Keratinocyte (primary cell): Measurements from ENCODE around the gene MYO1D. TPM values are rescaled to one million over a fixed set of nuclear protein-coding genes. Genes with fewer than 3 reads are reported as not detected.

Source experiments
- DNase-seq: peaks from one replicate; pipeline ENCODE4 v3.0.0-alpha.2; 2011; ENCODE audit warnings: low read depth, missing footprints, low spot score
- FAIRE-seq: peaks from 2 replicates; lab custom pipeline; 2011; peaks lifted over from hg19 to GRCh38; lab: Jason Lieb, UNC
- H2AFZ ChIP-seq: 2 replicates; pipeline ENCODE4 v1.6.0; 2012; ENCODE audit warnings: low read length, control low read depth, inconsistent platforms; ENCODE audit not compliant: control insufficient read depth
- H3K27ac ChIP-seq: 2 replicates; pipeline ENCODE4 v1.5.1; 2011; ENCODE audit warnings: low read length; ENCODE audit not compliant: control insufficient read depth, insufficient read depth
- H3K27me3 ChIP-seq: 3 replicates; pipeline ENCODE4 v1.6.0; 2011; ENCODE audit warnings: low read length; ENCODE audit not compliant: control insufficient read depth, insufficient read depth; ENCODE audit errors: extremely low read depth
- H3K36me3 ChIP-seq, 2 experiments: 2 replicates in 1 of 2; 3 replicates in 1 of 2; pipeline ENCODE4 v1.5.1; 2011; ENCODE audit warnings: low read length in 2 of 2, mild to moderate bottlenecking in 1 of 2; ENCODE audit not compliant: control insufficient read depth in 2 of 2, insufficient read depth in 2 of 2; ENCODE audit errors: extremely low read depth in 1 of 2
- H3K4me1 ChIP-seq: 3 replicates; pipeline ENCODE4 v1.5.1; 2011; ENCODE audit warnings: low read length; ENCODE audit not compliant: control insufficient read depth, insufficient read depth; ENCODE audit errors: extremely low read depth
- H3K4me2 ChIP-seq: 3 replicates; pipeline ENCODE4 v1.6.0; 2011; ENCODE audit warnings: low read depth, low read length; ENCODE audit not compliant: control insufficient read depth, insufficient read depth; ENCODE audit errors: extremely low read depth
- H3K4me3 ChIP-seq, 3 experiments: fragments of 200-600 bp in 1 of 3; sonication (generic) in 1 of 3; 2 replicates in 2 of 3; 3 replicates in 1 of 3; pipeline ENCODE4 v1.5.1; 2011 to 2016; ENCODE audit warnings: low read length in 3 of 3, mild to moderate bottlenecking in 3 of 3, control low read depth in 2 of 3, inconsistent platforms in 1 of 3, low read depth in 1 of 3, mixed read lengths in 1 of 3, mixed run types in 1 of 3, moderate library complexity in 1 of 3; ENCODE audit not compliant: control insufficient read depth in 2 of 3, insufficient read depth in 2 of 3; ENCODE audit errors: extremely low read depth in 1 of 3
- H3K79me2 ChIP-seq: 2 replicates; pipeline ENCODE4 v1.6.0; 2012; ENCODE audit warnings: low read length; ENCODE audit not compliant: control insufficient read depth, insufficient read depth
- H3K9ac ChIP-seq: 3 replicates; pipeline ENCODE4 v1.6.0; 2011; ENCODE audit warnings: low read length; ENCODE audit not compliant: control insufficient read depth, insufficient read depth; ENCODE audit errors: extremely low read depth
- H3K9me1 ChIP-seq: 3 replicates; pipeline ENCODE4 v1.6.0; 2011; ENCODE audit warnings: low read length; ENCODE audit not compliant: control insufficient read depth, insufficient read depth; ENCODE audit errors: extremely low read depth
- H3K9me3 ChIP-seq: 2 replicates; pipeline ENCODE4 v1.5.1; 2012; ENCODE audit warnings: low read depth, low read length; ENCODE audit not compliant: control insufficient read depth
- H4K20me1 ChIP-seq: 3 replicates; pipeline ENCODE4 v1.6.0; 2011; ENCODE audit warnings: low read length; ENCODE audit not compliant: control insufficient read depth, insufficient read depth; ENCODE audit errors: extremely low read depth
- EZH2 ChIP-seq: IDR thresholded peaks from one replicate; pipeline ENCODE4 v1.6.1; 2012; ENCODE audit warnings: inconsistent platforms, mild to moderate bottlenecking, low read length, moderate library complexity
- dilution Hi-C: fragments of 300-500 bp; cut with MboI; formaldehyde crosslinking; loops from one replicate; pipeline ENCODE4 v1.7.0; 2020; ENCODE audit warnings: low sequenced_read_pairs; ENCODE audit not compliant: extremely low pct_ligation_motif_present
- polyA plus RNA-seq, 5 experiments: library from polyadenylated mRNA; depleted of rRNA in 3 of 5; stranded (reverse) in 3 of 5; stranded (forward) in 1 of 5; unstranded in 1 of 5; fragments of >200 nt; gene quantifications; 1 replicate in 1 of 5; 2 replicates in 3 of 5; 3 replicates in 1 of 5; pipeline versions ENCODE4 v1.2.1 to v1.2.3, GENCODE V29; 2011 to 2012; ENCODE audit warnings: missing spikeins in 2 of 5, low read depth in 1 of 5, low replicate concordance in 1 of 5
- TF ChIP-seq, protein P1 (sequence below), 3 experiments: IDR thresholded peaks in 1 of 3; conservative IDR thresholded peaks in 1 of 3; optimal IDR thresholded peaks in 1 of 3; 2 replicates in 2 of 3; 3 replicates in 1 of 3; pipeline versions ENCODE3 to v1.5.1; 2011; ENCODE audit warnings: low read length in 3 of 3, mild to moderate bottlenecking in 3 of 3, moderate library complexity in 2 of 3, control low read depth in 1 of 3, inconsistent platforms in 1 of 3; ENCODE audit not compliant: insufficient read depth in 2 of 3; ENCODE audit errors: extremely low read depth in 1 of 3

MYO1D gene
- polyA plus RNA-seq, 1 donor (not counting 4 experiments of a cell fraction or from before 2014, with no cell fraction given) = 33.7 TPM

DNA sequence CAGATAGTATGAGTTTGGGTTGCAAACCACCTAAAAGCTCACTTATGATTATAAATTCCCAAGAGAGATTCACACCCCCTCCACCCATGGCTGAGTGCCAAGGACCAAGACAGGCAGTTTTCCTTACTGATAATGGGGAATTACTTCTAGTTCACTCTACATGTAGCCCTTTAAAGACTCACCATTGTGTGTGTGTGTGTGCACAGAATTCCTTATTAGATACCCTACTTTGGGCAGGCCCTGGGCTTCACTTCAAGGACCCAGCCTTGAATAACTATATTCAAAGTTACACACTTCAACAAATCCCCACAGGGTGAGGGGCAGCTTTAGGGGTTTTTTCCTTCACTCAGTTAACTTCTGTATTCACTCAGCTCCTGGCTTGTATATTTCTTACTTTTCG is 143.5 kb downstream of the MYO1D start:
- dilution Hi-C loops = no loop called here
- H3K36me3 ChIP-seq = peaks cover 0 to 8% of the 10 kb centered on the region in 2 experiments
- H3K9me3 ChIP-seq = no peaks in the 10 kb centered on the region
- no peak overlapping the region for H2AFZ ChIP-seq
- H3K4me2 ChIP-seq = no peak overlapping the region
- H3K27me3 ChIP-seq = no peaks in the 10 kb centered on the region
- DNase-seq (no peak), FAIRE-seq (no peak)
- no peaks in the 10 kb centered on the region for H3K9me1 ChIP-seq
- TF ChIP-seq, protein P1, sequence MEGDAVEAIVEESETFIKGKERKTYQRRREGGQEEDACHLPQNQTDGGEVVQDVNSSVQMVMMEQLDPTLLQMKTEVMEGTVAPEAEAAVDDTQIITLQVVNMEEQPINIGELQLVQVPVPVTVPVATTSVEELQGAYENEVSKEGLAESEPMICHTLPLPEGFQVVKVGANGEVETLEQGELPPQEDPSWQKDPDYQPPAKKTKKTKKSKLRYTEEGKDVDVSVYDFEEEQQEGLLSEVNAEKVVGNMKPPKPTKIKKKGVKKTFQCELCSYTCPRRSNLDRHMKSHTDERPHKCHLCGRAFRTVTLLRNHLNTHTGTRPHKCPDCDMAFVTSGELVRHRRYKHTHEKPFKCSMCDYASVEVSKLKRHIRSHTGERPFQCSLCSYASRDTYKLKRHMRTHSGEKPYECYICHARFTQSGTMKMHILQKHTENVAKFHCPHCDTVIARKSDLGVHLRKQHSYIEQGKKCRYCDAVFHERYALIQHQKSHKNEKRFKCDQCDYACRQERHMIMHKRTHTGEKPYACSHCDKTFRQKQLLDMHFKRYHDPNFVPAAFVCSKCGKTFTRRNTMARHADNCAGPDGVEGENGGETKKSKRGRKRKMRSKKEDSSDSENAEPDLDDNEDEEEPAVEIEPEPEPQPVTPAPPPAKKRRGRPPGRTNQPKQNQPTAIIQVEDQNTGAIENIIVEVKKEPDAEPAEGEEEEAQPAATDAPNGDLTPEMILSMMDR (optimal IDR thresholded peaks at IDR 0.05 in 1 of 3, IDR thresholded peaks at IDR 0.05 in 1 of 3, conservative IDR thresholded peaks at IDR 0.05 in 1 of 3; ENCODE audit: extremely low read depth in 1 of 3, insufficient read depth in 2 of 3, low read length in 3 of 3) = no peak
- TF ChIP-seq EZH2 = no peak
- no peak overlapping the region for H3K4me3 ChIP-seq
- no peaks in the 10 kb centered on the region for H3K79me2 ChIP-seq
- H4K20me1 ChIP-seq = no peaks in the 10 kb centered on the region
- H3K4me1 ChIP-seq = no peaks in the 10 kb centered on the region
- H3K9ac ChIP-seq = no peak overlapping the region
- no peak overlapping the region for H3K27ac ChIP-seq

DNA sequence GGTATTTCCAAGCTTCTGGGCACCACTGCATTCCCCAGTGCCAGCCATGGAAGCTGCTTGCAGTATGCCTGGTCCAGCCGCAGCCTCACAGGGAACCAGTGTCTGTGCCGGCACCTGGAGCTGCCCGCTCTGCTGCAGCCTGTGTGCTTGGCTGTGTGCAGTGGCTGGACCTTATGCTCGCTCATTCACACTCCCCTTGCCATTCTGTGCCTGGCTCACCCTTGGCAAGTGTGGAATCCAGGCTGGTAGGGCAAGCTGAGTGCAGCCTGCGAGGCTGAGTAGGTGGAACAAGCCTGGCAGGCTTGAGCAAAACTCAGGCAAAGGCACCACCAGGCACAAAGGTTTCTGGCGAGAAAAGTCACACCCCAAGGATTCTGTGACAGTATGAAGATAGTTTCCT is 144.0 kb downstream of the MYO1D start:
- Histone ChIP-seq H3K4me2 (no peak overlapping the region), H2AFZ (no peak overlapping the region), H4K20me1 (no peaks in the 10 kb centered on the region), H3K27me3 (no peaks in the 10 kb centered on the region), H3K79me2 (no peaks in the 10 kb centered on the region), H3K4me3 (no peak overlapping the region), H3K27ac (no peak overlapping the region), H3K9me3 (no peaks in the 10 kb centered on the region), H3K4me1 (no peaks in the 10 kb centered on the region), H3K9ac (no peak overlapping the region), H3K9me1 (no peaks in the 10 kb centered on the region), H3K36me3 (peaks cover 0 to 8% of the 10 kb centered on the region in 2 experiments)
- dilution Hi-C loops = no loop called here
- DNase-seq (no peak), FAIRE-seq (no peak)
- TF ChIP-seq, protein P1 (optimal IDR thresholded peaks at IDR 0.05 in 1 of 3, IDR thresholded peaks at IDR 0.05 in 1 of 3, conservative IDR thresholded peaks at IDR 0.05 in 1 of 3; ENCODE audit: extremely low read depth in 1 of 3, insufficient read depth in 2 of 3, low read length in 3 of 3) = no peak
- TF ChIP-seq EZH2 = no peak
